A673 (cell line): ENCODE results near the gene DDR1.

Experiments
- EZH2 ChIP-seq: fragments of 200-600 bp; sonication (generic); IDR thresholded peaks from 2 replicates; pipeline ENCODE4 v1.6.1; 2017; ENCODE audit warnings: borderline replicate concordance, low read depth, mild to moderate bottlenecking, mixed read lengths, antibody characterized with exemption, low read length; ENCODE audit not compliant: poor library complexity, severe bottlenecking
- TF ChIP-seq, protein P1 (sequence below): fragments of 300-800, 200-600 bp; sonication (generic); conservative IDR thresholded peaks from 2 replicates; pipeline ENCODE4 v1.5.1; 2017; ENCODE audit warnings: low read depth, mild to moderate bottlenecking, antibody characterized with exemption, low read length, moderate library complexity, mixed read lengths

DNA sequence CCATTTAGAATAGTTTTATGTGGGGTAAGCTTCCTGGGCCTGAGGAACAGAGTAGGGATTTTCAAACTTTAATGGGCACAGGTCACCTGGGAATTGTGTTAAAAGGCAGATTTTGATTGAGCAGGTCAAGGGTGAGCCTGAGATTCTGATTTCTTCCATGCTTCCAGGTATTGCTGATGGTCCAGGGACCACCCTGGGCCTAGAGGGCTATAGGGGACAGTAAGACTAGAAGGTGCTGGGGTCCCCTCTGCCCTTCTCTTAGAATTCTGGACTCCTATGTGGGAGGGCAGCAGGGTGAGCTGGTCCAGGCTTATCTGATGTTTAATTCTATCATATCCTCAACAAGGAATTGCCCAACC is 2.6 kb downstream of the DDR1 start:
- TF ChIP-seq, protein P1, sequence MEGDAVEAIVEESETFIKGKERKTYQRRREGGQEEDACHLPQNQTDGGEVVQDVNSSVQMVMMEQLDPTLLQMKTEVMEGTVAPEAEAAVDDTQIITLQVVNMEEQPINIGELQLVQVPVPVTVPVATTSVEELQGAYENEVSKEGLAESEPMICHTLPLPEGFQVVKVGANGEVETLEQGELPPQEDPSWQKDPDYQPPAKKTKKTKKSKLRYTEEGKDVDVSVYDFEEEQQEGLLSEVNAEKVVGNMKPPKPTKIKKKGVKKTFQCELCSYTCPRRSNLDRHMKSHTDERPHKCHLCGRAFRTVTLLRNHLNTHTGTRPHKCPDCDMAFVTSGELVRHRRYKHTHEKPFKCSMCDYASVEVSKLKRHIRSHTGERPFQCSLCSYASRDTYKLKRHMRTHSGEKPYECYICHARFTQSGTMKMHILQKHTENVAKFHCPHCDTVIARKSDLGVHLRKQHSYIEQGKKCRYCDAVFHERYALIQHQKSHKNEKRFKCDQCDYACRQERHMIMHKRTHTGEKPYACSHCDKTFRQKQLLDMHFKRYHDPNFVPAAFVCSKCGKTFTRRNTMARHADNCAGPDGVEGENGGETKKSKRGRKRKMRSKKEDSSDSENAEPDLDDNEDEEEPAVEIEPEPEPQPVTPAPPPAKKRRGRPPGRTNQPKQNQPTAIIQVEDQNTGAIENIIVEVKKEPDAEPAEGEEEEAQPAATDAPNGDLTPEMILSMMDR = no peak
- TF ChIP-seq EZH2 = no peak
